ENCODE measurements around the gene KLF5.

The KLF5 gene

DNA sequence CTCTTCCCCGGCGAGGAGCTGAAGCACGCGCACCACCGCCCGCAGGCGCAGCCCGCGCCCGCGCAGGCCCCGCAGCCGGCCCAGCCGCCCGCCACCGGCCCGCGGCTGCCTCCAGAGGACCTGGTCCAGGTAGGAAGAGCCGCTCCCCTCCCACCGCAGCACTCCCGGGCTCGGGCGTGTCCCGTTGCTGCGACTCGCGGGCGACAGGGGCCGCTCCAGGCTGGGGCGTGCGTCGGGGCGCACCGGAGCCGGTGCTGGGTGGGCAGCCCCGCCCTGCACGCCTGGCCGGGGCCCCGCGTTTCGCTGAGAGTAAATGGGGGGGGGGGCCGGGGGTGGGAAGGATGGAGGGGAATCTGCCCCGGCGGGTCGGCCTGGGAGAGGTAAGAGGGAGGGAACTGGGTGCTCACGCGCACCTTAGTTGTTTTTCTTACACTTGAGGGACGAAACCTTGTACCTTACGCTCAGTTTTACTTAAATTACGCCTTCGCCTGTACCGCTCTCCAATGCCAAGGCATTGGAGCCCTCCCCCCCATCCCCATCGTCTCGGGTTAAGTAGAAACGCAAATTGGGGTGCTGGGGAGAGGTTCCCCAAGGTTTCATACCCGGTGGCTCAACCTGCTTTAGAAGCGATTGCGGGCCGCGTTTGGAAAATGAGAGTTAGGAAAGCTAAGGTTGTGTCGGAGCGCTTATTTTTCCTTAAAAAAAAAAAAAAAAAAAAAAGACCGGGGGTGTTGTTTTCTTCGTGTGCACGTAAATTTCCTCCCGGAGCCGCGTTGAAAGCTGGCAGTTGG, 850 bp downstream of the KLF5 start:
- DNase-seq (ENCODE audit: low read depth): no peak

DNA sequence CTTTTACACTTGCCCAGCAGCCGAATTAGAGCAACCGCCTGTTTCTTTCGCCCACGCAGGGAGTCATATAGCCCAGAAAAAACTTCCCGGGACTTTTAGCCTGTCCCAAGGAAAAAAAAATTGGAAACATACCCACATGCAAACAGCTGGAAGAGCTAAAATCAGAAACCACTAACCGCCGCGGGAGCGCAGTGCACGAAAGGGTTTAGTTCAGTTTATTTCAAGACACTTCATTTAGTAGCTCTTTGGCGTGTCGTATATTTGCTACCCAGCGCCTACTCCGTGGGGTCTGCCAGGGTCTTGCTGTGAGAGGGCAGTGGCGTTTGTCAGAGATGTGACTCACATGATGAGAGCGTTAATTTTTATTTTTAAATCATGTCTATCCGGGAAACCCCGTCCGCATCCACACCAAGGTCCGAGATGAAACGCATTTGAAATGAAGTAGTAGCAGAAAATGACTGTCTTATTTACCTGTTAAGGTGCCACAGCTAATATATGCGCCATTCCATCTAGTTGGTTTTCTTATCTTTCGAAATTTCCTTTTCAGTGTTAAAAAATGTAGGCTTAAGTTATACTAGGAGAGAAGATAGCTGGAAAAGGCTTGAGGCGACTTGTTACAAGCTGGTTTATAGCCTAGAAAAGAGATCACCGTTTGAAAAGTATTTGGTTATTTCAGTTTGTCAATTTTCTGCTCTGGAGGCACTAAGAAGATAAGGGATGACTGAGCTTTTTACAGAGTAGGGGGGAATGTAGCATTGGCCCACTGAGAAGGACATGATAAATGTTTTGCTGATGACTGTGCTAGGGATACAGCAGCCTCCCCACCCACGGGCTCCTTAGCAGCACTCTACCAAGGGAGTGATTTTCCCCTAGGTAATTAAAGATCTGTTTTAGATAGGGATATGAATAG, 1.7 kb downstream of the KLF5 start:
- DNase-seq (ENCODE audit: low read depth): peak; percentile 46

DNA sequence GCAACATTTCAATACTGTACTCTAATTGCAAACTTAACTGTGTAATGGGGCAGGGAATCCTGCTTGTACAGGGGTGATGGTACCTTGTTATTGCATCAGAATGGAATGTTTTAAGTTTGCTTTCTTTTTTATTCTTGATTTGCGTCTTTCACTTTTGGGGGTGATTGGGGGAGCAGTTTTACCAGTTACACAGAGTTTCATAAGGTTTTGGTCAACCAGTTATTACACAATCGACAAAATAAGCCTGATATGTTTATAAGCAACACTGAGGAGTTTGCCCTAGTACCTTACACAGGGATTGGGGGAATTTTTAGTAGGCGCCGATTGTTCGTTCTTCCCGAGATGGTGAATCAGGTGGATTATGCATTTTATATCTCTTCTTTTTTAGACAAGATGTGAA, 2.7 kb downstream of the KLF5 start:
- DNase-seq (ENCODE audit: low read depth): no peak

DNA sequence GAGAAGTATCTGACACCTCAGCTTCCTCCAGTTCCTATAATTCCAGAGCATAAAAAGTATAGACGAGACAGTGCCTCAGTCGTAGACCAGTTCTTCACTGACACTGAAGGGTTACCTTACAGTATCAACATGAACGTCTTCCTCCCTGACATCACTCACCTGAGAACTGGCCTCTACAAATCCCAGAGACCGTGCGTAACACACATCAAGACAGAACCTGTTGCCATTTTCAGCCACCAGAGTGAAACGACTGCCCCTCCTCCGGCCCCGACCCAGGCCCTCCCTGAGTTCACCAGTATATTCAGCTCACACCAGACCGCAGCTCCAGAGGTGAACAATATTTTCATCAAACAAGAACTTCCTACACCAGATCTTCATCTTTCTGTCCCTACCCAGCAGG, 3.1 kb downstream of the KLF5 start:
- no peak for DNase-seq (ENCODE audit: low read depth)

DNA sequence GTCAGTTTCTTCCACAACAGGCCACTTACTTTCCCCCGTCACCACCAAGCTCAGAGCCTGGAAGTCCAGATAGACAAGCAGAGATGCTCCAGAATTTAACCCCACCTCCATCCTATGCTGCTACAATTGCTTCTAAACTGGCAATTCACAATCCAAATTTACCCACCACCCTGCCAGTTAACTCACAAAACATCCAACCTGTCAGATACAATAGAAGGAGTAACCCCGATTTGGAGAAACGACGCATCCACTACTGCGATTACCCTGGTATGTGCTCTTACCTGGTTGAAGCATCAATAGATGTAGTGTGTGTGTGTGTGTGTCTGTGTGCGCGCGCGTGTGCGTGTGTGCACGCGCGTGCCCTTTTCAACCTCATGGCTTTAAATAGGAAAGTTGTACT, 3.7 kb downstream of the KLF5 start:
- no peak for DNase-seq (ENCODE audit: low read depth)

- DNase-seq (ENCODE audit: low read depth): no peak
Measured at GRCh38 chr13:73063166-73063565, 4.4 kb downstream of the KLF5 start.

DNA sequence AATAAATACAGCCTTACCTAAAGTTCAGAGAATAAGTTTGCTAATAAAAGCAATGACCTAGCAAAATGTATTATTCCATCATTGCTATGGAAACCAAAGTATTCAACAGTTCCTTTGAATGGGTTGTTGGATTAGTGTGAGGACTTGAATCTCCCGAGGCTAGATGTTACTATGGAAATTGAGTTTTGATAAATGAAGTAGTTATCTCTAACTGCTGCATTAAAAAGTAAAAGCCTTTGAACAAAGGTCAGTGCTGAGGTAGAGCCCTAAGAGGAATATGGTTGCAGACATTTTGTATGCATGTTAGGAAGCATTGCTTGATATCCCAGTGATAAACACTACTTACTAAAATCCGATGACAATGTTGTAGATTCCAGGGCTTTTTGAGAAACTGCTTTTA, 6.2 kb downstream of the KLF5 start:
- no peak for DNase-seq (ENCODE audit: low read depth)

- DNase-seq (ENCODE audit: low read depth): no peak
Measured at GRCh38 chr13:73065665-73066340, 7.0 kb downstream of the KLF5 start.

- DNase-seq (ENCODE audit: low read depth): no peak
Measured at GRCh38 chr13:73069206-73069805, 10.5 kb downstream of the KLF5 start.

- DNase-seq (ENCODE audit: low read depth): no peak
Measured at GRCh38 chr13:73070451-73071098, 11.8 kb downstream of the KLF5 start.

DNA sequence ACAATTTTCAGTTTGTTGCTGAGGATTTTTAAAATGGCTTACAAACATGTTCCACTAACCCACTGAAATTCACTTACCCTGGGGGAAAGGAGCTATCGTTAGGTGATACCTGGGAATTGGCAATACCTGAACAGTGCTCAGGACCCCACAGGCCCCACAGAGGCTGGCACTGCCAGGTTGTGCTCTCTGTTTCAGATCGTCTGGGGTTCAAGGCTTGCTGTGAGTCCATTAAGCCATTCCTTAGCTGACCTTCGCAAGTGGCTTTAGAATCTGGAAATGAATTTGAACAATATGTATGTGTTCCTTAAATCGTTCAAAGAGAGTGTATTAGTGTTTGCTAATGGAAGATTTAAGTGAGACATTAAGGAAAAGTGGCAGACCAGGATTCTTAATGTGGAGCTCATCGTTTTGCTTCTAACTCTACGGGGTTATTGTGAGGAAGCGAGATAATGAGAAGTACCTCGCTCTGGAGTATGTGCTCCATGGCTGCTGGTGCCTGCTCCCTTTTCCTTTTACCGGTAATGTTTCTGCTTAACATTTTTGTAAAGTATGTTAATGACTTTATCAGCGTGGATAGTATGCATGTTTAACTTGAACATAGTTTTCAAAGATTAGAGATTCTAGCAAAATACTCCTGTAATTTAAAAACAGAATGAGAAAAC, 13.6 kb downstream of the KLF5 start:
- no peak for DNase-seq (ENCODE audit: low read depth)

DNA sequence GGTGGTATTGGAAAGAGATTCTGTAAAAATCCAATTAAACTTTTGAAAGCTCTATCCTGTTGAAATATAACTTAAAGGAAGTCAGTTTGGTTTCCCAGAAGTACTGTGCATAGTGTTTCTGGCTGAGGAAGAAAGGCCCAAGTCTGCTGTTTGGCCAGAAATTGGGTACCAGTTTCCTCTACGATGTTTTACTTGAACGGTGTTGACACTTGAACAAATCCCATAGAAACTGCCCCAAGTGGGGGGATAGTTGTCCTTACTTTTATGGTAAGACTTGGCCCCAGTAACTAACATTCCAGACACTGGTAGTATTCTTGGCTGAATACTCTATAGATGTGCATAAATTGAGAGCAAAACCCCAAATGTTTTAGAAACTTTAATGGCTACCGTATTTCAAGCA, 14.2 kb downstream of the KLF5 start:
- DNase-seq (ENCODE audit: low read depth): no peak

- no peak for DNase-seq (ENCODE audit: low read depth)
Measured at GRCh38 chr13:73074014-73074413, 15.2 kb downstream of the KLF5 start.

DNA sequence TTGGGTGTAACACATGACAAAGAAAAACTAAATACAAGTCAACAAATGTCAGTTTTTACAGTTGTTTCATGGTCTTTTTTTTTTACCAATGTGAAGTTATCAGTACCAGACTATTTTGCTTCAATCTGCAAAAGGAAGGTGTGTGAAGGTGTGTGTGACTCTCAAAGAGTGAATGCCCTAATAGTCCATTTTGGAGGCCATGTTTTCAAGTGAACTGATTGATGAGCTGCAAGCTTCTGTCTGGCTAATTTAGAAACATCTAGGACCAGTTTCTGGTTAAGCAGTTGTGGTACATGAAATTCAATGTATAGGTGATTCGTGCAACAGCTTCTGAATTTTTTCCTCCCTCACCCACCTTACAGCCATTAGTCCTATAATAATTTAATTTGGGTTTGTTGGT, 16.1 kb downstream of the KLF5 start:
- no peak for DNase-seq (ENCODE audit: low read depth)

DNA sequence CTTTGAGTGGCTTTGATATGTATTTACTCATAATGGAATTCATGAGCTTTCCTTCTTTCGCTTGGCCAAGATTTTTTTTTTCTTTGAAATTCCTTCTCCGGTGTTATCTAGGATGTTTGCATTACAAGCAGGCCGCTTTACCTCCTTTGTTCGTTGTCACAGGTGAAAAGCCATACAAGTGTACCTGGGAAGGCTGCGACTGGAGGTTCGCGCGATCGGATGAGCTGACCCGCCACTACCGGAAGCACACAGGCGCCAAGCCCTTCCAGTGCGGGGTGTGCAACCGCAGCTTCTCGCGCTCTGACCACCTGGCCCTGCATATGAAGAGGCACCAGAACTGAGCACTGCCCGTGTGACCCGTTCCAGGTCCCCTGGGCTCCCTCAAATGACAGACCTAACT, 16.7 kb downstream of the KLF5 start:
- DNase-seq (ENCODE audit: low read depth): no peak

DNA sequence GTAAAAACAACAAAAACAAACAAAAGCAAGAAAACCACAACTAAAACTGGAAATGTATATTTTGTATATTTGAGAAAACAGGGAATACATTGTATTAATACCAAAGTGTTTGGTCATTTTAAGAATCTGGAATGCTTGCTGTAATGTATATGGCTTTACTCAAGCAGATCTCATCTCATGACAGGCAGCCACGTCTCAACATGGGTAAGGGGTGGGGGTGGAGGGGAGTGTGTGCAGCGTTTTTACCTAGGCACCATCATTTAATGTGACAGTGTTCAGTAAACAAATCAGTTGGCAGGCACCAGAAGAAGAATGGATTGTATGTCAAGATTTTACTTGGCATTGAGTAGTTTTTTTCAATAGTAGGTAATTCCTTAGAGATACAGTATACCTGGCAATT, 17.1 kb downstream of the KLF5 start:
- no peak for DNase-seq (ENCODE audit: low read depth)

- DNase-seq (ENCODE audit: low read depth): no peak
Measured at GRCh38 chr13:73077865-73078264, 19.1 kb downstream of the KLF5 start.

GRCh38 chr13:73079359-73079758, 20.6 kb downstream of the KLF5 start:
- no peak for DNase-seq (ENCODE audit: low read depth)

DNA sequence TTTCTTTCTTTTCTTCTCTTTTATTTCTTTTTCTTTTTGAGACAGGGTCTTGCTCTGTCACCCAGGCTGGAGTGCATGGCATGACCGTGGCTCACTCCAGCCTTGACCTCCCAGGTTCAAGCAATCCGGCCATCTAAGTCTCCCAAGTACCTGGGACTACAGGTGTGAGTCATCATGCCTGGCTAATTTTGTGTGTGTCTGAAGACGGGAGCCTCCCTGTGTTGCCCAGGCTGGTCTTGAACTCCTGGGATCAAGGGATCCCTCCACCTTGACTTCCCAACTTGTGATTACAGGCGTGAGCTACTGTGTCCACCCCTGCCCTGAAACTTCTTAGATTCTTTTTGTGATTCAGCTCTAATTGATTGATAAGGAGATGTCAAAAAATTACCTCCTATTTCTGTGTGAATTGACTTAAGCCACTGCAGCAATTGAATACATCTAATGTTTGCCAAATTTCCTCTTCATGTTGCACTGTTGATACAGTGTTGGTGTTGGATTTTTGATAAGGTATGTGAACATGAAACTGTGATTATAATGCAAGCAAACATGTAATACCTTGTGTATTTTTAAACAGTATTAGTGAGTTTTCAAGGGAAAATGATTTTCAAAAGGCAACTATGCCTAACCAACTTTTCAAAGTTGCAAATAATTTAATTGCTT, 22.6 kb downstream of the KLF5 start:
- no peak for DNase-seq (ENCODE audit: low read depth)

GRCh38 chr13:73082471-73082870, 23.7 kb downstream of the KLF5 start:
- DNase-seq (ENCODE audit: low read depth): no peak

DNA sequence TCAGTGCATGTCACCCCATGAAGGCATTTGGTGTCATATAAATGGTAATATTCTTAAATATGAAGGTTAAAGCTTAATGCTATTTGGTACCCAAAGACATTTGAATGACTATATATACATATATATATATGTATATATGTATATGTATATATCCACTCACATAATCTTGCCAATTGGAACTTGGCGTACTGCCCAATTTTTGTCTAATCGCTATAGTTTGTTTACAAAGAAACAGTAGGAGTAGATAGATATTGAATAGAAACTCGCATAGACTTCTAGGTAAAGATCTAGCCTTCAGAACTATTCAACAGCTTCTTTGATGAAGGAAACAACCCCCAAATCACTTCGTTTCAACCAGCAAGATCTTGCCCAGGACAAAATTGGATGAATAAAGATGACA, 24.1 kb downstream of the KLF5 start:
- no peak for DNase-seq (ENCODE audit: low read depth)
